Pancreas (tissue), 10 donors: ENCODE results near the gene CTIF. TPM values are rescaled to one million over a fixed set of nuclear protein-coding genes. Genes with fewer than 3 reads are reported as not detected.

Experiments
- ATAC-seq, 4 donors: fragments of 200-7000 bp; cut with Tn5 transposase; one replicate each; pipeline versions ENCODE4 v1.8.0 to v1.9.1; 2020; ENCODE audit warnings: mild to moderate bottlenecking in 4 of 4, moderate library complexity in 4 of 4
- DNase-seq, 6 donors: peaks; one replicate each; pipeline ENCODE4 v3.0.0-alpha.2; 2020
- FAIRE-seq: peaks from 2 replicates; lab custom pipeline; 2012; peaks lifted over from hg19 to GRCh38; lab: Jason Lieb, UNC
- H3K27ac ChIP-seq, 4 donors: fragments of 200-600 bp; sonication (generic); 1 replicate in 3 of 4; 2 replicates in 1 of 4; pipeline versions ENCODE4 v1.5.0 to v1.8.0; 2020
- H3K27me3 ChIP-seq, 4 donors: fragments of 200-600 bp; one replicate each; pipeline ENCODE4 v1.8.0; 2021
- H3K36me3 ChIP-seq, 3 donors: fragments of 200-600 bp; sonication (generic) in 1 of 3; one replicate each; pipeline versions ENCODE4 v1.5.0 to v1.8.0; 2020 to 2021
- H3K4me1 ChIP-seq, 3 donors: fragments of 200-600 bp; one replicate each; pipeline ENCODE4 v1.8.0; 2021
- H3K4me3 ChIP-seq, 4 donors: fragments of 200-600 bp; sonication (generic) in 2 of 4; one replicate each; pipeline versions ENCODE4 v1.5.0 to v1.8.0; 2020 to 2021
- H3K9me3 ChIP-seq, 4 donors: fragments of 200-600 bp; one replicate each; pipeline ENCODE4 v1.8.0; 2021
- WGBS, 2 donors: extraction: QIAGEN DNeasy Blood & Tissue Kit; methylation state at CpG; one replicate each; pipeline ENCODE4 v1.1.7; 2013; 5-methylcytosine and 5-hydroxymethylcytosine counted together
- intact Hi-C, 3 donors: fragments of 100-400 bp; cut with DNase I; formaldehyde crosslinking; loops; one replicate each; pipeline versions ENCODE4 v1.11.1 to v1.14.2; 2022
- polyA plus RNA-seq, 2 donors: library from polyadenylated mRNA; stranded (reverse); fragments of 200-250 nt; gene quantifications; one replicate each; pipeline ENCODE4 v1.2.3, GENCODE V29; 2013
- total RNA-seq, 6 donors: library from RNA; stranded (reverse); fragmentation: NEBNext Ultra II Directional in 4 of 6; extraction: Animal tissue kit (Norgen Biotek cat#: 25700) in 4 of 6; gene quantifications; one replicate each; pipeline versions ENCODE4 v1.2.1 to v1.2.4, GENCODE V29; 2021 to 2023
- TF ChIP-seq, protein P1 (sequence below), 4 donors: fragments of 200-600 bp; sonication (generic) in 3 of 4; IDR thresholded peaks; one replicate each; pipeline versions ENCODE4 v1.5.0 to v1.8.0; 2021; ENCODE audit warnings: antibody characterized with exemption in 4 of 4
- donor health status: healthy with polysubstance abuse.
- donor health status: DM: no; HTN: no; CAD: no; lungs with moderate emphysema.
- donor health status: DM: no; HTN: no; CAD: no.
- donor health status: control.
- donor health status: control.
- donor health status: Bipolar disorder and iron deficiency.
- donor health status: DM: yes; HTN: yes; CAD: no.
- donor health status: DM: no; HTN: no; CAD: no.
- donor health status: DM: no; HTN: no; CAD: no.
- donor health status: DM: yes; HTN: yes; CAD: no.

Gene CTIF
- total and polyA plus RNA-seq, 8 donors, result 15.1 to 27.4 (median 16.7) TPM

DNA sequence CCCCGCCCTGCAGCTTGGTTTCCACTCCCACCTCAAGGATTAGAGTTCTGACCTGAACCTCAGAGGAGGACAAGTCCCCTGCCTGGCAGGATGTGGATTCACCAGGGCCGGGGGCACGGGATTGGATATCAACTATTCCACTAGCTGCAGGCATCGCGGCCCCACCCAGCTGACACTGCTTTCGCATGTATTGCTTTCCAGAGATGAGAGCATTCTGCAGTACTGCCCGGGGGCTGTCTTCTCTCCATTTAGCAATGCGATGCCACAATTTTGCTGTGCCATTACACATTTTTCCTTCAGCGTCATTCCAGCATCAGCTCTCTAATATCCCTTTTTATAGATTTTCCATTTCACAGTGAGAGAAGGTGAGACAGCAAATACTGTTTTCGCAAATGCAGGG is 42.0 kb downstream of the CTIF start:
- DNase-seq (peak in 1 of 6 donors; percentile 52), ATAC-seq (no peak), FAIRE-seq (no peak)
- intact Hi-C loops, result no loop called here
- TF ChIP-seq, protein P1, sequence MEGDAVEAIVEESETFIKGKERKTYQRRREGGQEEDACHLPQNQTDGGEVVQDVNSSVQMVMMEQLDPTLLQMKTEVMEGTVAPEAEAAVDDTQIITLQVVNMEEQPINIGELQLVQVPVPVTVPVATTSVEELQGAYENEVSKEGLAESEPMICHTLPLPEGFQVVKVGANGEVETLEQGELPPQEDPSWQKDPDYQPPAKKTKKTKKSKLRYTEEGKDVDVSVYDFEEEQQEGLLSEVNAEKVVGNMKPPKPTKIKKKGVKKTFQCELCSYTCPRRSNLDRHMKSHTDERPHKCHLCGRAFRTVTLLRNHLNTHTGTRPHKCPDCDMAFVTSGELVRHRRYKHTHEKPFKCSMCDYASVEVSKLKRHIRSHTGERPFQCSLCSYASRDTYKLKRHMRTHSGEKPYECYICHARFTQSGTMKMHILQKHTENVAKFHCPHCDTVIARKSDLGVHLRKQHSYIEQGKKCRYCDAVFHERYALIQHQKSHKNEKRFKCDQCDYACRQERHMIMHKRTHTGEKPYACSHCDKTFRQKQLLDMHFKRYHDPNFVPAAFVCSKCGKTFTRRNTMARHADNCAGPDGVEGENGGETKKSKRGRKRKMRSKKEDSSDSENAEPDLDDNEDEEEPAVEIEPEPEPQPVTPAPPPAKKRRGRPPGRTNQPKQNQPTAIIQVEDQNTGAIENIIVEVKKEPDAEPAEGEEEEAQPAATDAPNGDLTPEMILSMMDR (IDR thresholded peaks at IDR 0.05), result no peak
- WGBS, 2 donors, result 88 to 93% methylated on average over 10 of the region's 10 CpGs
- H3K27ac ChIP-seq, result no peak overlapping the region
- no peaks in the 10 kb centered on the region for H3K4me1 ChIP-seq
- no peak overlapping the region for H3K4me3 ChIP-seq
- no peaks in the 10 kb centered on the region for H3K9me3 ChIP-seq
- H3K27me3 ChIP-seq, result no peaks in the 10 kb centered on the region
- H3K36me3 ChIP-seq, result no peaks in the 10 kb centered on the region

DNA sequence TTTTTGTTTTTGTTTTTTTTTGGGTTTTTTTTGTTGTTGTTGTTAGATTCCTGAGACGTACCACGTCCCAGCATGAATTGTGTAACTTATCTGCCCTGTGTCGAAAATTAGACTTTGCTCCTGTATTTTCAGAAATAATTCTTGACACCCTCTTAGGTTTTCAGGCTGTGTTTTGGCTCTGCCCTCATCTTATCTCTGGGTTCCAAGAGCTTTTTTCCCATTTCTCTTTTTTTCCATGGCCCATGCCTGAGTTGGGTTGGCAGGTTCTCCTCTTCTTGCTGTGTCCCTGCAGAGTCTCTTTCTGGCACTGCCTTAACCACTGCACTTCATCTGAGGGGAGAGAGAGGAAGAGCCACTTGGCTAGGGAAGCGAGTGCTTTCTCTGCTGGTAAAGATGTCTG is 42.4 kb downstream of the CTIF start:
- WGBS, 2 donors, result 66 to 78% methylated on average over 4 of the region's 4 CpGs
- TF ChIP-seq, protein P1 (IDR thresholded peaks at IDR 0.05), result no peak
- H3K4me3 ChIP-seq, result no peak overlapping the region
- H3K9me3 ChIP-seq, result no peaks in the 10 kb centered on the region
- no peaks in the 10 kb centered on the region for H3K36me3 ChIP-seq
- FAIRE-seq, result no peak
- no peak for ATAC-seq
- H3K4me1 ChIP-seq, result no peaks in the 10 kb centered on the region
- no peaks in the 10 kb centered on the region for H3K27me3 ChIP-seq
- intact Hi-C loops, result no loop called here
- no peak for DNase-seq
- no peak overlapping the region for H3K27ac ChIP-seq

DNA sequence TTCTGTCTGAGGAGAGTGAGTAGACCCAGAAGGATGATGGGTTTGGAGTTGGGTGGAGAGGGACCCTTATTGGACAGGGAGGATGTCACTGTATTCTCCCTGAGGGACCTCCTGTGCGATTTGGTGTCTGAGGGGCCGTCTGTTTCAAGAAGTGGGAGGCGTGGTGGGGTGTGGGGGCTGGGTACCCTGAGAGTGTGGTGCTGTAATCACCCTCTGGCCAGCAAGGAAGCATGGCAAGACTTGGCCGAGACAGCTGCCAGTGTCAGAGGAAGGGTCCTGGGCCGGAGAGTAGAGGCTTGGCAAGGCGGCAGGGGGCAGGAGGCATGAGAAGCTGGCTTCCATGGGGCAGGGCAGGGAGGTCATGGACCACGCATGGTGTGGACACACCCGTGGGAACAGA is 43.1 kb downstream of the CTIF start:
- Histone ChIP-seq H3K27me3 (no peaks in the 10 kb centered on the region), H3K9me3 (no peaks in the 10 kb centered on the region), H3K4me3 (no peak overlapping the region), H3K27ac (no peak overlapping the region), H3K36me3 (no peaks in the 10 kb centered on the region), H3K4me1 (no peaks in the 10 kb centered on the region)
- ATAC-seq, result no peak
- TF ChIP-seq, protein P1 (IDR thresholded peaks at IDR 0.05), result no peak
- intact Hi-C loops, result no loop called here
- 92 to 93% methylated on average over 8 of the region's 8 CpGs for WGBS, 2 donors
- DNase-seq, result peak in 1 of 6 donors; percentile 27
- no peak for FAIRE-seq

DNA sequence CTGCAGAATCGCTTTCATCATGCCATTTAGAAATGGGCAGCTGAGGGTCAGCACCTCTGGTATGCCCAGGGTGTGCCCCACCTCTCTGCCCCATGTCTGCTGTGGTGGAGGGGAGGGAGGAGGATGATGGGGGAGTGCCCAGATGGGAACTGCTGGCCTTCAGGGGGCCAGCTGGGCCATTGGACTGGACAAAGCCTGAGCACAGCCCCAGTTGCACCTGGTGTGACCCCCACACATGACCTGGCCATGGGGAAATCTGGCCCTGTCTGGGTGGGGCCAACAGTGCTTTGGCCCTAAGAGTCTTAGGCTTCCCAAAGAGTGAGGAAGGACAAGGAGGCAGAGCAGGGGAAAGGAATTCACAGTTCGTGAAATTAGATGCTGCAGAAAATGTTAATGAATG is 44.1 kb downstream of the CTIF start:
- no peak overlapping the region for H3K4me3 ChIP-seq
- no peaks in the 10 kb centered on the region for H3K4me1 ChIP-seq
- no peaks in the 10 kb centered on the region for H3K27me3 ChIP-seq
- H3K9me3 ChIP-seq, result no peaks in the 10 kb centered on the region
- no peaks in the 10 kb centered on the region for H3K36me3 ChIP-seq
- FAIRE-seq, result no peak
- WGBS, 2 donors, result 94 to 97% methylated on average over 2 of the region's 2 CpGs
- ATAC-seq, result no peak
- no peak overlapping the region for H3K27ac ChIP-seq
- TF ChIP-seq, protein P1 (IDR thresholded peaks at IDR 0.05), result no peak
- intact Hi-C loops, result no loop called here
- DNase-seq, result peak in 1 of 6 donors; percentile 30

DNA sequence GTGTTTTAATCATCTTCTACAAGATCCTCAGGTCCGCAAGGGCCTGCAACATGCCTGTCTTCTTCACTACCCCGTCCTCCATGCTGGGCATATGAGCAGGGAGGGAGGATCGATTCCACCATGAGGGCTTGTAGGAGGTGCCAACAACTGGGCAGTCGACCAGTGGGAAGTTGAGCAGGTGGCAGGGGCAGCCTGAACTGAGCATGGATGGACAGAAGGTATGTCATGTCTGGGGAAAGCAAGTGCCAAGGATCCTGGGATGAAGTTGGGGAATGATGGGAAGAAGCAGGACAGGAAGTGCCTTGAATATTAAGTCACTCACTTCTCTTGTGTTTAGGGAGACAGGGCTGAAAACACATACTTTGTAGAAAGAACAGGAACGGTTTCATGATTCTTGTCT is 44.7 kb downstream of the CTIF start:
- no peak overlapping the region for H3K4me3 ChIP-seq
- TF ChIP-seq, protein P1 (IDR thresholded peaks at IDR 0.05), result no peak
- intact Hi-C loops, result no loop called here
- peak; percentile 73 to 94 (median 85) for ATAC-seq
- 44 to 46% methylated on average over 5 of the region's 5 CpGs for WGBS, 2 donors
- H3K36me3 ChIP-seq, result no peaks in the 10 kb centered on the region
- no peaks in the 10 kb centered on the region for H3K27me3 ChIP-seq
- H3K4me1 ChIP-seq, result no peaks in the 10 kb centered on the region
- no peak for FAIRE-seq
- H3K9me3 ChIP-seq, result no peaks in the 10 kb centered on the region
- H3K27ac ChIP-seq, result no peak overlapping the region
- peak in 5 of 6 donors; percentile 43 to 61 (median 56) for DNase-seq
